ENCODE measurements around the gene FASLG. TPM values are rescaled to one million over a fixed set of nuclear protein-coding genes. Genes with fewer than 3 reads are reported as not detected.

FASLG gene
- total RNA-seq, 3 donors from 2014 or later (not counting 1 experiment from before 2014, with no cell fraction given): 22.1 to 44.5 (median 24.1) TPM

- Histone ChIP-seq H3K4me1 (ENCODE audit: control insufficient read depth, insufficient read depth, low read length) (peaks cover 29% of the 10 kb centered on the region), H3K4me3 (ENCODE audit: low read length) (no peak overlapping the region), H3K27ac (ENCODE audit: low read length) (no peak overlapping the region), H3K27me3 (ENCODE audit: control insufficient read depth, insufficient read depth, low read length) (no peaks in the 10 kb centered on the region), H3K36me3 (ENCODE audit: control insufficient read depth, insufficient read depth, low read length) (no peaks in the 10 kb centered on the region), H3K9me3 (ENCODE audit: control insufficient read depth, insufficient read depth, low read length) (no peaks in the 10 kb centered on the region)
- DNase-seq (no peak), ATAC-seq (no peak)
- Mint-ChIP-seq H3K9me3 (no peaks in the 10 kb centered on the region), H3K4me3 (no peak overlapping the region), H3K27ac (no peak overlapping the region), H3K36me3 (no peaks in the 10 kb centered on the region), H3K27me3 (ENCODE audit: low read depth in 2 of 2) (no peaks in the 10 kb centered on the region), H3K4me1 (peaks cover 43 to 47% of the 10 kb centered on the region in 2 donors)
- intact Hi-C loops (cut with micrococcal nuclease): no loop called here
- TF ChIP-seq, protein P1, sequence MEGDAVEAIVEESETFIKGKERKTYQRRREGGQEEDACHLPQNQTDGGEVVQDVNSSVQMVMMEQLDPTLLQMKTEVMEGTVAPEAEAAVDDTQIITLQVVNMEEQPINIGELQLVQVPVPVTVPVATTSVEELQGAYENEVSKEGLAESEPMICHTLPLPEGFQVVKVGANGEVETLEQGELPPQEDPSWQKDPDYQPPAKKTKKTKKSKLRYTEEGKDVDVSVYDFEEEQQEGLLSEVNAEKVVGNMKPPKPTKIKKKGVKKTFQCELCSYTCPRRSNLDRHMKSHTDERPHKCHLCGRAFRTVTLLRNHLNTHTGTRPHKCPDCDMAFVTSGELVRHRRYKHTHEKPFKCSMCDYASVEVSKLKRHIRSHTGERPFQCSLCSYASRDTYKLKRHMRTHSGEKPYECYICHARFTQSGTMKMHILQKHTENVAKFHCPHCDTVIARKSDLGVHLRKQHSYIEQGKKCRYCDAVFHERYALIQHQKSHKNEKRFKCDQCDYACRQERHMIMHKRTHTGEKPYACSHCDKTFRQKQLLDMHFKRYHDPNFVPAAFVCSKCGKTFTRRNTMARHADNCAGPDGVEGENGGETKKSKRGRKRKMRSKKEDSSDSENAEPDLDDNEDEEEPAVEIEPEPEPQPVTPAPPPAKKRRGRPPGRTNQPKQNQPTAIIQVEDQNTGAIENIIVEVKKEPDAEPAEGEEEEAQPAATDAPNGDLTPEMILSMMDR (IDR thresholded peaks at IDR 0.05): no peak
Measured at GRCh38 chr1:172713466-172713865, 54.6 kb downstream of the FASLG start.

Other genes with a start within 250 kb of the FASLG start
- gene C1orf105, start 238.4 kb upstream of the FASLG start, total RNA-seq: not detected
- 10 to 100 TPM; 27.9 to 35.7 (median 30.4) TPM for gene PIGC, start 215.0 kb upstream of the FASLG start, total RNA-seq
- gene SUCO, start 126.0 kb upstream of the FASLG start, total RNA-seq: 10 to 100 TPM; 86.0 to 97.5 (median 96.0) TPM